Prostate gland (tissue), 2 donors: Measurements from ENCODE around the gene ETV3L. TPM values are rescaled to one million over a fixed set of nuclear protein-coding genes. Genes with fewer than 3 reads are reported as not detected.

Experiments used
- DNase-seq: peaks from one replicate; pipeline ENCODE4 v3.0.0-alpha.2; 2019; ENCODE audit warnings: low spot score
- H3K27ac ChIP-seq, 2 donors: fragments of 200-600 bp; sonication (generic); 2 replicates each; pipeline ENCODE4 v1.5.1; 2017 to 2019
- H3K27me3 ChIP-seq: fragments of 200-600 bp; sonication (generic); replicated peaks from 2 replicates; pipeline ENCODE4 v1.5.1; 2019; ENCODE audit not compliant: insufficient read depth
- H3K36me3 ChIP-seq, 2 donors: fragments of 200-600 bp; sonication (generic); 1 replicate in 1 of 2; 2 replicates in 1 of 2; pipeline versions ENCODE4 v1.5.1 to v1.8.1; 2017 to 2019
- H3K4me1 ChIP-seq: fragments of 200-600 bp; sonication (generic); replicated peaks from 2 replicates; pipeline ENCODE4 v1.5.1; 2019
- H3K4me3 ChIP-seq, 2 donors: fragments of 200-600 bp; sonication (generic); 2 replicates each; pipeline ENCODE4 v1.5.1; 2017 to 2019
- H3K9me3 ChIP-seq: fragments of 200-600 bp; sonication (generic); 2 replicates; pipeline ENCODE4 v1.5.1; 2017
- CTCF ChIP-seq, 4 experiments: fragments of 200-600 bp in 2 of 4; fragments of 450-650 bp in 2 of 4; sonication (generic) in 2 of 4; IDR thresholded peaks; 1 replicate in 3 of 4; 2 replicates in 1 of 4; pipeline ENCODE4 v1.5.1; 2016 to 2019; ENCODE audit warnings: antibody characterized with exemption in 4 of 4, mild to moderate bottlenecking in 2 of 4, moderate library complexity in 2 of 4
- POLR2A ChIP-seq: fragments of 450-650 bp; IDR thresholded peaks from one replicate; pipeline ENCODE4 v1.6.1; 2016; ENCODE audit warnings: antibody characterized with exemption, mild to moderate bottlenecking
- POLR2AphosphoS5 ChIP-seq: sonication (generic); formaldehyde crosslinking; IDR thresholded peaks from one replicate; pipeline ENCODE4 v1.6.1; 2017; ENCODE audit warnings: antibody characterized with exemption
- WGBS: methylation state at CpG from one replicate; pipeline ENCODE4 v1.1.5; 2018; 5-methylcytosine and 5-hydroxymethylcytosine counted together
- intact Hi-C: fragments of 100-400 bp; cut with DNase I; formaldehyde crosslinking; loops from one replicate; pipeline ENCODE4 v1.14.2; 2022
- total RNA-seq, 2 donors: library from RNA; depleted of rRNA; stranded (reverse); fragments of >200 nt; gene quantifications; one replicate each; pipeline ENCODE4 v1.1.0, GENCODE V29; 2016

ETV3L gene
- total RNA-seq, 2 donors from 2014 or later, result not detected

GRCh38 chr1:157044326-157044725, 55.3 kb downstream of the ETV3L start:
- no peak overlapping the region for H3K27ac ChIP-seq
- intact Hi-C loops, result loop anchor here (2.0 kb wide), 1 partner anchor 94 kb away; the partner anchor contains the start of gene ETV3

GRCh38 chr1:157043685-157044084, 55.9 kb downstream of the ETV3L start:
- Histone ChIP-seq H3K36me3 (no peaks in the 10 kb centered on the region), H3K4me3 (peak overlapping the region; percentile 51 to 67), H3K4me1 (peaks cover 8% of the 10 kb centered on the region), H3K27me3 (no peaks in the 10 kb centered on the region), H3K9me3 (no peaks in the 10 kb centered on the region), H3K27ac (no peak overlapping the region)
- 72% methylated on average over 2 of the region's 2 CpGs for WGBS
- no peak for DNase-seq
- intact Hi-C loops, result loop anchor here (2.0 kb wide), 1 partner anchor 95 kb away; the partner anchor contains the start of gene ETV3
- no peak for TF ChIP-seq POLR2AphosphoS5
- no peak for TF ChIP-seq CTCF (IDR thresholded peaks at IDR 0.05)
- no peak for TF ChIP-seq POLR2A

More at GRCh38 chr1:157044326-157044725, 55.3 kb downstream of the ETV3L start:
- Histone ChIP-seq H3K36me3 (no peaks in the 10 kb centered on the region), H3K4me3 (peak overlapping the region; percentile 51 to 67), H3K9me3 (no peaks in the 10 kb centered on the region), H3K4me1 (peaks cover 8% of the 10 kb centered on the region), H3K27me3 (no peaks in the 10 kb centered on the region)
- TF ChIP-seq CTCF (IDR thresholded peaks at IDR 0.05) (no peak), POLR2AphosphoS5 (no peak), POLR2A (no peak)
- DNase-seq, result no peak
- WGBS, result 20% methylated on average over 6 of the region's 6 CpGs

DNA sequence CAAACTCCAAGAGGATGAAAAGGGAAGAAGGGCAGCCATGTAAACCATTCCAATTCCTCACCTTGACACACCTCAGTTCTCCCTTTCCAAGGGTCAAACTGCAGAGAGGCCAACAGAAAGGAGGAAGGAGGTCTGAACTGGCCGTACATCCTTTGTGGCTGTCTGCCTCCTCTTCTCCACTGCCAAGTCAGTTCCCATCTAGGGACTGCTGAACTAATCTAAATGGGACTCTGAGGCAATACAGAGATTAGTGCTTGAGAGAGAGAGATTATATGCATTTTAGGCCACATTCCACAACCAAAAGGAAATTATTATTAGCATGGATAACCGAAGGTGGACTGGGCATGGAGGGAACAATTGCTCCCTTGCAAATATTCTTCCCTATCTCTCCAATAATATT, 56.8 kb downstream of the ETV3L start:
- no peak for DNase-seq
- Histone ChIP-seq H3K27me3 (no peaks in the 10 kb centered on the region), H3K4me1 (peaks cover 8% of the 10 kb centered on the region), H3K27ac (no peak overlapping the region), H3K4me3 (peak overlapping the region in 1 of 2 donors; percentile 67), H3K9me3 (no peaks in the 10 kb centered on the region), H3K36me3 (no peaks in the 10 kb centered on the region)
- TF ChIP-seq POLR2A (no peak), POLR2AphosphoS5 (no peak), CTCF (IDR thresholded peaks at IDR 0.05) (no peak)
- WGBS, result 30% methylated on average over 2 of the region's 2 CpGs
- intact Hi-C loops, result no loop called here

Other genes with a start within 250 kb of the ETV3L start
- gene INSRR, start 240.7 kb downstream of the ETV3L start, total RNA-seq, result 1 to 10 TPM in 1 of 2 donors, under 1 TPM in 1; 0.18 to 3.0 TPM
- 10 to 100 TPM in 1 of 2 donors, under 1 TPM in 1; 0.59 to 31.4 TPM for gene NTRK1, start 238.9 kb downstream of the ETV3L start, total RNA-seq
- 10 to 100 TPM in 1 of 2 donors, 1 to 10 TPM in 1; 3.6 to 20.0 TPM for gene PEAR1, start 206.1 kb downstream of the ETV3L start, total RNA-seq
- 1 to 10 TPM in 1 of 2 donors, not detected in 1; 3.7 TPM for gene LRRC71, start 179.2 kb downstream of the ETV3L start, total RNA-seq
- gene ARHGEF11, start 54.1 kb downstream of the ETV3L start, total RNA-seq, result 10 to 100 TPM; 38.3 to 92.6 TPM
- 10 to 100 TPM; 23.4 to 33.3 TPM for gene ETV3, start 38.6 kb upstream of the ETV3L start, total RNA-seq